ENCODE results near the gene NAALADL2.

DNA sequence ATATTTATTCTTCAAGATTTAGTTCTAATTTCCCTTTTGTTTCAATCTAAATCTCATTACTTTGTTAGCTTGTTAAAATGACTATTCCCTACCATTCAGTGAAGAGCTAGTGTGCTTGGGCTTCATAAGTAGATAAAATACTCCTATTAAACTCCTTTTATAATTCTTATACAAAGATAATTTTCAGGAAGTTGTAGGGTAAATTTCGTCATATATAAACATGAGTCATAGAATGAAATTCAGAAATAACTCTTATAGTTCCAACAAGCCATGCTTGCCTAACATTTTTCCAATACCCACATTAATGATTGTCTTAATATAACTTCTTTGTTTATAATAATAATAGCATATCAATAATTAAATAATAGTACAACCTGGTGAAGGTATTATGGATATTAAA, 407.3 kb downstream of the NAALADL2 start:
- TF ChIP-seq, protein P1, sequence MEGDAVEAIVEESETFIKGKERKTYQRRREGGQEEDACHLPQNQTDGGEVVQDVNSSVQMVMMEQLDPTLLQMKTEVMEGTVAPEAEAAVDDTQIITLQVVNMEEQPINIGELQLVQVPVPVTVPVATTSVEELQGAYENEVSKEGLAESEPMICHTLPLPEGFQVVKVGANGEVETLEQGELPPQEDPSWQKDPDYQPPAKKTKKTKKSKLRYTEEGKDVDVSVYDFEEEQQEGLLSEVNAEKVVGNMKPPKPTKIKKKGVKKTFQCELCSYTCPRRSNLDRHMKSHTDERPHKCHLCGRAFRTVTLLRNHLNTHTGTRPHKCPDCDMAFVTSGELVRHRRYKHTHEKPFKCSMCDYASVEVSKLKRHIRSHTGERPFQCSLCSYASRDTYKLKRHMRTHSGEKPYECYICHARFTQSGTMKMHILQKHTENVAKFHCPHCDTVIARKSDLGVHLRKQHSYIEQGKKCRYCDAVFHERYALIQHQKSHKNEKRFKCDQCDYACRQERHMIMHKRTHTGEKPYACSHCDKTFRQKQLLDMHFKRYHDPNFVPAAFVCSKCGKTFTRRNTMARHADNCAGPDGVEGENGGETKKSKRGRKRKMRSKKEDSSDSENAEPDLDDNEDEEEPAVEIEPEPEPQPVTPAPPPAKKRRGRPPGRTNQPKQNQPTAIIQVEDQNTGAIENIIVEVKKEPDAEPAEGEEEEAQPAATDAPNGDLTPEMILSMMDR (IDR thresholded peaks at IDR 0.05; ENCODE audit: borderline replicate concordance, extremely low read depth, low read length, poor library complexity, severe bottlenecking): no peak
- TF ChIP-seq EZH2 (IDR thresholded peaks at IDR 0.05; ENCODE audit: borderline replicate concordance, low read depth, low read length, severe bottlenecking): no peak

All from DND-41 (cell line).